HT-29 (cell line): ENCODE data around the gene SUSD3. TPM values are rescaled to one million over a fixed set of nuclear protein-coding genes. Genes with fewer than 3 reads are reported as not detected.
"Not testable (repeated sequence)": the region's sequence is repeated elsewhere in the genome, so short reads cannot be mapped to it uniquely, and the experiment has no call there.

Experiments
- DNase-seq: peaks from one replicate; pipeline ENCODE4 v3.0.0-alpha.2; 2015; ENCODE audit warnings: low spot score
- total RNA-seq: library from RNA; depleted of rRNA; stranded (reverse); fragments of >200 nt; shearing (Covaris generic); gene quantifications from 2 replicates; pipeline ENCODE4 v1.2.3, GENCODE V29; 2014

Gene SUSD3
- total RNA-seq, 1 experiment from 2014 or later = 4.5 TPM

GRCh38 chr9:93108291-93109041, 50.0 kb downstream of the SUSD3 start:
- no peak for DNase-seq

GRCh38 chr9:93110311-93110855, 51.9 kb downstream of the SUSD3 start:
- DNase-seq = no peak

GRCh38 chr9:93111001-93111370, 52.5 kb downstream of the SUSD3 start:
- DNase-seq = no peak

GRCh38 chr9:93111371-93112115, 53.0 kb downstream of the SUSD3 start:
- no peak for DNase-seq

- DNase-seq = no peak
Measured at GRCh38 chr9:93112116-93112863, 53.8 kb downstream of the SUSD3 start.

GRCh38 chr9:93112864-93113389, 54.4 kb downstream of the SUSD3 start:
- no peak for DNase-seq

GRCh38 chr9:93114169-93114983, 55.9 kb downstream of the SUSD3 start:
- no peak for DNase-seq

GRCh38 chr9:93114984-93115335, 56.5 kb downstream of the SUSD3 start:
- no peak for DNase-seq

GRCh38 chr9:93115486-93116071, 57.1 kb downstream of the SUSD3 start:
- DNase-seq = no peak

- peak; percentile 39 for DNase-seq
Measured at GRCh38 chr9:93116072-93116961, 57.8 kb downstream of the SUSD3 start.

GRCh38 chr9:93117521-93117920, 59.0 kb downstream of the SUSD3 start:
- DNase-seq = not testable (repeated sequence)

- DNase-seq = no peak
Measured at GRCh38 chr9:93117924-93118862, 59.7 kb downstream of the SUSD3 start.

- no peak for DNase-seq
Measured at GRCh38 chr9:93118863-93119702, 60.6 kb downstream of the SUSD3 start.

- no peak for DNase-seq
Measured at GRCh38 chr9:93119703-93119952, 61.1 kb downstream of the SUSD3 start.

GRCh38 chr9:93119953-93120845, 61.7 kb downstream of the SUSD3 start:
- peak; percentile 92 for DNase-seq

GRCh38 chr9:93120846-93121315, 62.4 kb downstream of the SUSD3 start:
- no peak for DNase-seq
